Thoracic aorta (tissue), 2 donors: ENCODE data around the gene FAM227B. TPM values are rescaled to one million over a fixed set of nuclear protein-coding genes. Genes with fewer than 3 reads are reported as not detected.
"Not testable (repeated sequence)": the region's sequence is repeated elsewhere in the genome, so short reads cannot be mapped to it uniquely, and the experiment has no call there.

ENCODE experiments used
- ATAC-seq: fragments of 150-250 bp; one replicate; pipeline ENCODE4 v1.8.0; 2017; ENCODE audit warnings: low read depth; ENCODE audit not compliant: insufficient number of reproducible peaks, low FRiP score
- DNase-seq: peaks from one replicate; pipeline ENCODE4 v3.0.0-alpha.2; 2020; ENCODE audit warnings: low spot score
- H3K27ac ChIP-seq, 2 donors: fragments of 200-600 bp; sonication (generic); 1 replicate in 1 of 2; 2 replicates in 1 of 2; pipeline ENCODE4 v1.5.1; 2016; ENCODE audit warnings: mild to moderate bottlenecking in 2 of 2, moderate library complexity in 2 of 2
- H3K27me3 ChIP-seq: fragments of 200-600 bp; sonication (generic); replicated peaks from 2 replicates; pipeline ENCODE4 v1.6.0; 2016; ENCODE audit warnings: mild to moderate bottlenecking; ENCODE audit not compliant: insufficient read depth
- H3K36me3 ChIP-seq: fragments of 200-600 bp; sonication (generic); one replicate; pipeline ENCODE4 v1.5.1; 2016
- H3K4me1 ChIP-seq, 2 donors: fragments of 200-600 bp; sonication (generic); 1 replicate in 1 of 2; 2 replicates in 1 of 2; pipeline versions ENCODE4 v1.5.1 to v1.6.0; 2016; ENCODE audit warnings: low read depth in 2 of 2, mild to moderate bottlenecking in 1 of 2; ENCODE audit not compliant: control insufficient read depth in 1 of 2
- H3K4me3 ChIP-seq: fragments of 200-600 bp; sonication (generic); 2 replicates; pipeline ENCODE4 v1.5.1; 2016; ENCODE audit warnings: mild to moderate bottlenecking
- H3K9me3 ChIP-seq: fragments of 200-600 bp; sonication (generic); 2 replicates; pipeline ENCODE4 v1.5.1; 2016
- total RNA-seq, 2 donors: library from RNA; depleted of rRNA; stranded (reverse); fragments of >200 nt; gene quantifications; one replicate each; pipeline versions ENCODE4 v1.1.0 to v1.2.3, GENCODE V29; 2016
- TF ChIP-seq, protein P1 (sequence below): fragments of 200-600 bp; sonication (generic); IDR thresholded peaks from one replicate; pipeline ENCODE4 v1.5.1; 2019; ENCODE audit warnings: antibody characterized with exemption

The FAM227B gene
- total RNA-seq, 2 donors from 2014 or later: 3.2 to 15.2 TPM

DNA sequence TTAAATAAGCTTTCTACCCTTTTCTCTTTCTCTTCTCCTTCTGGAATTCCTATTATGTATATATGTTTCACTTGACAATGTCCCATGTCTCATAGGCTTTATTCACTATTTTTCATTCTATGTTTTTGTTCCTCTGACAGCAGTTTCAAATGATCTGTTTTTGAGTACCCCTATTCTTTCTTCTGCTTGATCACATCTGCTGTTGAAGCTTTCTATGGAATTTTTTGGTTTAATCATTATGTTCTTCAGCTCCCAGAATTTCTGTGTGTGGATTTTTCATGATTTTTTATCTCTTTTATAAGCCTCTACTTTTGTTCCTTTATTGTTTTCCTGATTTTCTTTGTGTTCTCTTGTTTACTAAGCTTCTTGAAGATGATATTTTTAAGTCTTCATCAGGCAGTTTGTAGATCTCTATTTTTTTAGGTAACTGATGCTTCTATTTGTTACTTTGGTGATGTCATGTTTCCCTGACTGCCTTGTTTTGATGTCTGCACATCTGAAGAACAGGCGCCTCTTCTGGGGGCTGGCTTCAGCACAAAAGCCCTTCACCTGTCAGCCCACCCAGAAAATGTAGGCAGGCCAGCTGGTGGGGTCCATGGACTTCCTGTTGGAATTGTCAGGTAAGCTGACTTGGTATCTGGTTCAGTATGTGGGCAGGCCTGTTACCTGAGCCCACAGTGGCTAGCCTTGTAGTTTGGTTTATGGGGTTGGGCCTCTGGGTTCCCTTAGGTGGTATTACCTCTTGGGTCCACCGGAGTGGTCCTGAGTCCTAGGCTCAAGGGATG, 15.8 kb downstream of the FAM227B start:
- peaks cover 9% of the 10 kb centered on the region for H3K9me3 ChIP-seq
- no peaks in the 10 kb centered on the region for H3K36me3 ChIP-seq
- TF ChIP-seq, protein P1, sequence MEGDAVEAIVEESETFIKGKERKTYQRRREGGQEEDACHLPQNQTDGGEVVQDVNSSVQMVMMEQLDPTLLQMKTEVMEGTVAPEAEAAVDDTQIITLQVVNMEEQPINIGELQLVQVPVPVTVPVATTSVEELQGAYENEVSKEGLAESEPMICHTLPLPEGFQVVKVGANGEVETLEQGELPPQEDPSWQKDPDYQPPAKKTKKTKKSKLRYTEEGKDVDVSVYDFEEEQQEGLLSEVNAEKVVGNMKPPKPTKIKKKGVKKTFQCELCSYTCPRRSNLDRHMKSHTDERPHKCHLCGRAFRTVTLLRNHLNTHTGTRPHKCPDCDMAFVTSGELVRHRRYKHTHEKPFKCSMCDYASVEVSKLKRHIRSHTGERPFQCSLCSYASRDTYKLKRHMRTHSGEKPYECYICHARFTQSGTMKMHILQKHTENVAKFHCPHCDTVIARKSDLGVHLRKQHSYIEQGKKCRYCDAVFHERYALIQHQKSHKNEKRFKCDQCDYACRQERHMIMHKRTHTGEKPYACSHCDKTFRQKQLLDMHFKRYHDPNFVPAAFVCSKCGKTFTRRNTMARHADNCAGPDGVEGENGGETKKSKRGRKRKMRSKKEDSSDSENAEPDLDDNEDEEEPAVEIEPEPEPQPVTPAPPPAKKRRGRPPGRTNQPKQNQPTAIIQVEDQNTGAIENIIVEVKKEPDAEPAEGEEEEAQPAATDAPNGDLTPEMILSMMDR: no peak
- DNase-seq (no peak), ATAC-seq (no peak)
- no peak overlapping the region for H3K4me3 ChIP-seq
- no peaks in the 10 kb centered on the region for H3K27me3 ChIP-seq
- no peak overlapping the region for H3K27ac ChIP-seq
- H3K4me1 ChIP-seq: no peaks in the 10 kb centered on the region

DNA sequence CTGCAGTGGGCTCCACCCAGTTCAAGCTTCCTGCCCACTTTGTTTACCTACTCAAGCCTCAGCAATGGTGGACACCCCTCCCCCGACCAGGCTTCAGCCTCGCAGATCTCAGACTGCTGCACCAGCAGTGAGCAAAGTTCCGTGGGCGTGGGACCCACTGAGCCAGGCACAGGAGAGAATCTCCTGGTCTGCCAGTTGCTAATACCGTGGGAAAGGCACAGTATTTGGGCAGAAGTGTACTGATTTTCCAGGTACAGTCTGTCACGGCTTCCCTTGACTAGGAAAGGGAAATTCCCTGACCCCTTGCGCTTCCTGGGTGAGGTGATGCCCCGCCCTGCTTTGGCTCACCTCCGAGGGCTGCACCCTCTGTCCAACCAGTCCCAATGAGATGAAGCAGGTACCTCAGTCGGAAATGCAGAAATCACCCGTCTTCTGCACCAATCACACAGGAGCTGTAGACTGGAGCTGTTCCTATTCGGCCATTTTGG, 27.7 kb downstream of the FAM227B start:
- peaks cover 16% of the 10 kb centered on the region for H3K9me3 ChIP-seq
- H3K27me3 ChIP-seq, H3K36me3 ChIP-seq, ATAC-seq, H3K4me3 ChIP-seq, H3K27ac ChIP-seq, DNase-seq, H3K4me1 ChIP-seq: not testable (repeated sequence)

DNA sequence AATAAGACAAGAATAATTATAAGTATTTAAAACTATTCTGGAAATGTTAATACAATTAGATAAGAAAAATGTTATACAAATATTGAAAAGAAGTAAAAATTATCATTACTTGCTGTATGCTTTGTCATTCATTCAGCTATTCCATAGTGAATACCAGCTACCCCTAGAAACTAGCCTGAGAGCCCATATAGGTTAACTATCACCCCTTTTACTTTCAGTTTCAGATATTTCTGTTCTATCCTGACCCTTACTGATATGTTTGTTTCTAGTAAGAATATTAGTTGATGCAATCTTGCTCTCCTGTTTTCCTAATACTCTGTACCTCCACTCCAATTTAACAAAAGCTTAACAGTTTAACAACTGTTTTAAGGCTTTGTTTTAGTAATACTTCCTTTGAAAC, 31.6 kb downstream of the FAM227B start:
- H3K36me3 ChIP-seq: no peaks in the 10 kb centered on the region
- TF ChIP-seq, protein P1: no peak
- no peaks in the 10 kb centered on the region for H3K4me1 ChIP-seq
- H3K9me3 ChIP-seq: peaks cover under 1% of the 10 kb centered on the region
- H3K27me3 ChIP-seq: no peaks in the 10 kb centered on the region
- ATAC-seq (no peak), DNase-seq (no peak)
- H3K27ac ChIP-seq: no peak overlapping the region
- H3K4me3 ChIP-seq: no peak overlapping the region

DNA sequence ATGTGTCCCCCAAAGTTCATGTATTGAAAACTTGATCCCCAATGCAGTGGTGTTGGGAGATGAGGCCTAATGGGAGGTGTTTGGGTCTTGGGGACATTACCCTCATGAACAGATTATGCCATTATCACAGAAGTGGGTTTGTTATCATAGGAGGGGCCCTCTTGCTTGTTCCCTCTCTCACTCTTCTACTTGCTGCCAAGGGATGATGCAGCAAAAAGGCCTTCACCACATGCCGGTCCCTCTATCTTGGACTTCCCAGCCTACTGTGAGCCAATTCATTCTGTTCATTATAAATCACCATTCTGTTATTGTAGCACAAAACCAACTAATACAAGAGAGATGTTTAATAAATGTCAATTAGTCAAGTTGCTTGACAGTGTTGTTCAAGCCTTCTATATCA, 47.2 kb downstream of the FAM227B start:
- ATAC-seq: no peak
- no peaks in the 10 kb centered on the region for H3K36me3 ChIP-seq
- no peak overlapping the region for H3K27ac ChIP-seq
- no peak overlapping the region for H3K4me3 ChIP-seq
- DNase-seq: no peak
- no peaks in the 10 kb centered on the region for H3K4me1 ChIP-seq
- TF ChIP-seq, protein P1: no peak
- no peaks in the 10 kb centered on the region for H3K27me3 ChIP-seq
- peaks cover 5% of the 10 kb centered on the region for H3K9me3 ChIP-seq

DNA sequence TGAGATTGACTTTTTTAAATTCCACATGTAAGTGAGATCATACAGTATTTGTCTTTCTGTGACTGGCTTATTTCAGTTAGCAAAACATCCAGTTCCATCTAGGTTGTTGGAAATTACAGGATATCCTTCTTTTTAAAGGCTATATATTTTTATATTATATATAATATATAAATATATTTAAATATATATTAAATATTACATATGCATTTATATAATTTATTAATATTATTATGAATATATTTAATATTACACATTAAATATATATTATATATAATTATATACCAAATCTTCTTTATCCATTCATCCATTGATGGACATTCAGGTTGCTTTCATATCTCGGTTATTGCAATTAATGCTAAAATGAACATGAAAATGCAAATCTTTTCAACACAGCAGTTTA, 49.9 kb downstream of the FAM227B start:
- Histone ChIP-seq H3K36me3 (no peaks in the 10 kb centered on the region), H3K9me3 (peaks cover 5% of the 10 kb centered on the region), H3K4me3 (no peak overlapping the region), H3K27ac (no peak overlapping the region), H3K27me3 (no peaks in the 10 kb centered on the region), H3K4me1 (no peaks in the 10 kb centered on the region)
- no peak for ATAC-seq
- no peak for DNase-seq
- TF ChIP-seq, protein P1: no peak
